Placental pericyte (primary cell): ENCODE data around the gene UPK3BL2. TPM values are rescaled to one million over a fixed set of nuclear protein-coding genes. Genes with fewer than 3 reads are reported as not detected.

ENCODE experiments used
- total RNA-seq: library from RNA; depleted of rRNA; stranded (reverse); fragments of >200 nt; gene quantifications from 2 replicates; pipeline ENCODE4 v1.2.3, GENCODE V29; 2012

The UPK3BL2 gene, protein sequence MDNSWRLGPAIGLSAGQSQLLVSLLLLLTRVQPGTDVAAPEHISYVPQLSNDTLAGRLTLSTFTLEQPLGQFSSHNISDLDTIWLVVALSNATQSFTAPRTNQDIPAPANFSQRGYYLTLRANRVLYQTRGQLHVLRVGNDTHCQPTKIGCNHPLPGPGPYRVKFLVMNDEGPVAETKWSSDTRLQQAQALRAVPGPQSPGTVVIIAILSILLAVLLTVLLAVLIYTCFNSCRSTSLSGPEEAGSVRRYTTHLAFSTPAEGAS
- total RNA-seq: 1.3 and 2.1 TPM in 2 replicates

GRCh38 chr7:102543596-102543995, at the start of gene UPK3BL2:
Gene UPK3BL2 (minus strand): TSS chr7:102543696. CDS start chr7:102543636, 60 bp downstream.

DNA sequence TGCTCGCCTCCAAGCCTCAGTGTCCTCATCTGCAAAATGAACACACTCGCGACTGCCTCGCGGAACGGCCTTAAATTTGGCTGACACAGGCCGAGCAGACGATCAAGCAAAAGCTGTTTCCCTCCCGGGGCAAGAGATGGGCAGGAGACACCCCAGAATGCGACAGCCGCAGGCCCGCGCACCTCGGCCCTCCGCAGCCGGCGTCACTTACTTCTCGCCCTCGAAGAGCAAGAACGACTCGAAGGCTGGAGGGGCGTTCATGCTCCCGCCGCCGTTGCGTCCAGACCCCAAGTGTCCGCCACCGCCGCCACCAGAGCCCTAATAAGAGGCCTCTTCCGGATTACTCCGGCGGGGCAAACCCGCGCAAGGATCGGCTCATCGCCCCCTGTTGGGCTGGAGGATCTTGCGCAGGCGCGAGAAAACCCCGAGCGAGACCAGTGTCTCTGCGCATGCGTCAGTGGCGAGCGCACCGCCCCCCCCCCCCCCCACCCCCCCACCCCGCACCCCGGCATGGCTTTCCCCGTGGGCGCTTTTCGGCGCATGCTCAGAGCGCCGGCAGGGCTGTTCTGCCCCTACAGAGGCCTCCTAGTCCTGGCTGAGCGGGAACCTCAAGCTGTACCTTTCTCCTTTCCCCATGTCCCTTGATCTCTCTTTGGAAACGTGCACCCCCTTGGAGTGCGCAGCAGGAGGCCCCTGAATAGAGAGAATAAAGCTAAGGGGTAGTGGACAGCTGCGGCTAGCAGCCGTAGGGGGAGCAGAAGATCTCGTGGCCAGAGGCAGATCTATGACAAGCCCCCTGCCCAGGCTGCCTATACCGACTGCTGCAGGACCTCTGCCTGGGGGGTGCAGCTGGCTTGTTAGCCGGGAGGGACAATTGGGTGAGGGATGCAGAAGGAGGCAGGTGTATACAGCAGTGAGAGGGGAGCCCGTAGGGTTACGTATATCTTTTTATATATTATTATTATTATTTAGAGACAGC, 29.1 kb upstream of the UPK3BL2 start, which contains the start of gene POLR2J3:
Gene POLR2J3, minus strand, starts transcription at position 323 of the 979 bp plus-strand sequence. Its CDS starts 62 bp downstream, at position 261.

DNA sequence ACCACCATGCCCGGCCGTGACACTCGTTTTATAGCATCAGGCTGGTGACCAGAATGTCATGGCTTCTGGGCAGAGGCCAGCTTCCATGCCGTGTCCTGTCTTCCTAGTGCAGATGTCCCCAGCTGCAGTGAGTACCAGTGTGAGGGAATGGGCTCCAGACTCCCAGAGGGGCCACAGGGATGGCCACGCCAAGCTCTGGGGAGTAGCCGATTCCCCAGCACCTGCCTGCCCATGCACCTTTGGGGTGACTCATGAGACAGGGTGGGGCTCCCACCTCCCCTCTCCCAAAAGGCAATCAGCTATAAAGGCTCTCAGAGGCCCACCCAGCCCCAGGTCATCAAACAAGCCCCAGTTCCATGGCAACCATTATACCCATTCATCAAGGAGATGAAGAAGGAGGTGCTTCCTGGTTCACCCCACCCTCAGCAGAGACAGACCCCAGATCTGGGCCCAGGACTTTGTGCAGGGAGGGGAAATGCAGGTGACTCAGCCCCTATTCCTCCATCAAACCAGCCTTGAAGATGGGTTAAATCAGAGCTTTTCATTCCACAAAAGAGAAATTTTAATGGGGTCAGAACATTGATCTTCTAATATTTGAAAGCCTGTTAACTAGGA, 7.4 kb upstream of the UPK3BL2 start, which contains the start of gene SPDYE2:
Gene SPDYE2, plus strand, starts transcription at position 419 of the 615 bp plus-strand sequence. CDS start 2,030 bp downstream, outside the sequence.

GRCh38 chr7:102517550-102518147, 25.8 kb downstream of the UPK3BL2 start, which contains the start of gene RASA4B:
Gene RASA4B (minus strand): TSS chr7:102517777. CDS start chr7:102517710, 67 bp downstream.

Other genes with a start within 250 kb of the UPK3BL2 start
- gene SPDYE6, start 187.3 kb downstream of the UPK3BL2 start, total RNA-seq: not detected in 2 replicates
- gene PRKRIP1, start 147.3 kb downstream of the UPK3BL2 start, total RNA-seq: 15.2 and 16.4 TPM in 2 replicates
- 79.9 and 94.8 TPM in 2 replicates for gene ORAI2, start 110.1 kb downstream of the UPK3BL2 start, total RNA-seq
- 13.6 and 14.9 TPM in 2 replicates for gene ALKBH4, start 78.8 kb downstream of the UPK3BL2 start, total RNA-seq
- 26.9 and 44.8 TPM in 2 replicates for gene LRWD1, start 78.7 kb downstream of the UPK3BL2 start, total RNA-seq
- gene POLR2J, start 64.8 kb downstream of the UPK3BL2 start, total RNA-seq: 17.9 and 25.2 TPM in 2 replicates
- gene RASA4B, start 25.9 kb downstream of the UPK3BL2 start, total RNA-seq: 0.44 and 1.4 TPM in 2 replicates
- not detected in 2 replicates for gene SPDYE2, start 7.5 kb upstream of the UPK3BL2 start, total RNA-seq
- 36.1 and 48.8 TPM in 2 replicates for gene POLR2J3, start 28.9 kb upstream of the UPK3BL2 start, total RNA-seq
- gene RASA4, start 73.1 kb upstream of the UPK3BL2 start, total RNA-seq: 2.2 and 4.4 TPM in 2 replicates
- 9.6 and 10.5 TPM in 2 replicates for gene UPK3BL1, start 99.1 kb upstream of the UPK3BL2 start, total RNA-seq
- gene SPDYE2B, start 106.6 kb upstream of the UPK3BL2 start, total RNA-seq: not detected in 2 replicates
- 3.9 and 7.7 TPM in 2 replicates for gene POLR2J2, start 128.0 kb upstream of the UPK3BL2 start, total RNA-seq
- 7.0 and 12.6 TPM in 2 replicates for gene FAM185A, start 205.3 kb upstream of the UPK3BL2 start, total RNA-seq